ENCODE data around the gene FAM72D.
"Not testable (repeated sequence)": the region's sequence is repeated elsewhere in the genome, so short reads cannot be mapped to it uniquely, and the experiment has no call there.

The FAM72D gene

GRCh38 chr1:145076877-145077276 is 18.9 kb upstream of the FAM72D start:
- not testable (repeated sequence) for H3K9ac ChIP-seq, H3K9me3 ChIP-seq, H3K4me2 ChIP-seq, H3K27ac ChIP-seq, H3K4me3 ChIP-seq, H3K36me3 ChIP-seq, H3K27me3 ChIP-seq, H3K4me1 ChIP-seq, H4K20me1 ChIP-seq

- H3K4me3 ChIP-seq, H4K20me1 ChIP-seq, H3K36me3 ChIP-seq, H3K9me3 ChIP-seq, H3K27ac ChIP-seq, H3K4me2 ChIP-seq, H3K27me3 ChIP-seq, H3K4me1 ChIP-seq, H3K9ac ChIP-seq: not testable (repeated sequence)
Measured at GRCh38 chr1:145077872-145078786, 17.6 kb upstream of the FAM72D start.

- H3K4me3 ChIP-seq, H3K27ac ChIP-seq, H3K27me3 ChIP-seq, H3K4me1 ChIP-seq, H4K20me1 ChIP-seq, H3K36me3 ChIP-seq, H3K9ac ChIP-seq, H3K4me2 ChIP-seq, H3K9me3 ChIP-seq: not testable (repeated sequence)
Measured at GRCh38 chr1:145078787-145079370, 16.9 kb upstream of the FAM72D start.

- not testable (repeated sequence) for H3K27me3 ChIP-seq, H3K9me3 ChIP-seq, H4K20me1 ChIP-seq, H3K9ac ChIP-seq, H3K4me3 ChIP-seq, H3K36me3 ChIP-seq, H3K4me1 ChIP-seq, H3K4me2 ChIP-seq, H3K27ac ChIP-seq
Measured at GRCh38 chr1:145079737-145080136, 16.0 kb upstream of the FAM72D start.

- H3K9me3 ChIP-seq, H3K4me1 ChIP-seq, H3K4me3 ChIP-seq, H3K9ac ChIP-seq, H3K4me2 ChIP-seq, H3K27me3 ChIP-seq, H4K20me1 ChIP-seq, H3K27ac ChIP-seq, H3K36me3 ChIP-seq: not testable (repeated sequence)
Measured at GRCh38 chr1:145080193-145080592, 15.6 kb upstream of the FAM72D start.

GRCh38 chr1:145082483-145083255 is 13.1 kb upstream of the FAM72D start:
- not testable (repeated sequence) for H4K20me1 ChIP-seq, H3K9me3 ChIP-seq, H3K9ac ChIP-seq, H3K27me3 ChIP-seq, H3K4me1 ChIP-seq, H3K27ac ChIP-seq, H3K4me3 ChIP-seq, H3K4me2 ChIP-seq, H3K36me3 ChIP-seq

GRCh38 chr1:145093517-145094149 is 2.1 kb upstream of the FAM72D start:
- H4K20me1 ChIP-seq, H3K9me3 ChIP-seq, H3K27me3 ChIP-seq, H3K4me1 ChIP-seq, H3K27ac ChIP-seq, H3K36me3 ChIP-seq: not testable (repeated sequence)
- H3K9ac ChIP-seq = 0 out of 2 replicates have a peak overlapping the region, but pooled peaks have one; percentile 45
- peak overlapping the region; percentile 64 for H3K4me3 ChIP-seq
- H3K4me2 ChIP-seq = peak overlapping the region; percentile 58

- peak overlapping the region; percentile 61 for H3K4me3 ChIP-seq
- not testable (repeated sequence) for H4K20me1 ChIP-seq, H3K4me2 ChIP-seq, H3K27ac ChIP-seq, H3K27me3 ChIP-seq, H3K9ac ChIP-seq, H3K4me1 ChIP-seq, H3K9me3 ChIP-seq, H3K36me3 ChIP-seq
Measured at GRCh38 chr1:145094655-145095211, 1.0 kb upstream of the FAM72D start.

GRCh38 chr1:145101725-145102124 is 6.0 kb downstream of the FAM72D start:
- not testable (repeated sequence) for H3K9ac ChIP-seq, H3K4me1 ChIP-seq, H3K27me3 ChIP-seq, H3K4me3 ChIP-seq, H3K4me2 ChIP-seq, H3K36me3 ChIP-seq, H3K27ac ChIP-seq, H3K9me3 ChIP-seq, H4K20me1 ChIP-seq

- H3K27ac ChIP-seq, H4K20me1 ChIP-seq, H3K9me3 ChIP-seq, H3K4me2 ChIP-seq, H3K4me3 ChIP-seq, H3K36me3 ChIP-seq, H3K27me3 ChIP-seq, H3K9ac ChIP-seq, H3K4me1 ChIP-seq: not testable (repeated sequence)
Measured at GRCh38 chr1:145103294-145103693, 7.5 kb downstream of the FAM72D start.

GRCh38 chr1:145111674-145112073 is 15.9 kb downstream of the FAM72D start:
- H4K20me1 ChIP-seq, H3K9ac ChIP-seq, H3K4me1 ChIP-seq, H3K4me3 ChIP-seq, H3K36me3 ChIP-seq, H3K4me2 ChIP-seq, H3K27ac ChIP-seq, H3K9me3 ChIP-seq, H3K27me3 ChIP-seq: not testable (repeated sequence)

- not testable (repeated sequence) for H3K4me1 ChIP-seq, H3K36me3 ChIP-seq, H4K20me1 ChIP-seq, H3K4me2 ChIP-seq, H3K9ac ChIP-seq, H3K9me3 ChIP-seq, H3K4me3 ChIP-seq, H3K27me3 ChIP-seq, H3K27ac ChIP-seq
Measured at GRCh38 chr1:145112703-145113102, 16.9 kb downstream of the FAM72D start.

GRCh38 chr1:145114560-145115057 is 18.8 kb downstream of the FAM72D start:
- H3K27ac ChIP-seq, H3K4me1 ChIP-seq, H3K36me3 ChIP-seq, H3K27me3 ChIP-seq, H3K4me2 ChIP-seq, H4K20me1 ChIP-seq, H3K4me3 ChIP-seq, H3K9me3 ChIP-seq, H3K9ac ChIP-seq: not testable (repeated sequence)
